Iris pigment epithelial cell (primary cell): ENCODE results near the gene INCENP.

ENCODE experiments used
- DNase-seq: peaks from one replicate; pipeline ENCODE4 v3.0.0-alpha.2; 2011; ENCODE audit warnings: low read depth

The INCENP gene

GRCh38 chr11:62124186-62125113 lies 639 bp downstream of the INCENP start:
- peak; percentile 57 for DNase-seq

- no peak for DNase-seq
Observed at GRCh38 chr11:62125316-62125715, 1.5 kb downstream of the INCENP start.

DNA sequence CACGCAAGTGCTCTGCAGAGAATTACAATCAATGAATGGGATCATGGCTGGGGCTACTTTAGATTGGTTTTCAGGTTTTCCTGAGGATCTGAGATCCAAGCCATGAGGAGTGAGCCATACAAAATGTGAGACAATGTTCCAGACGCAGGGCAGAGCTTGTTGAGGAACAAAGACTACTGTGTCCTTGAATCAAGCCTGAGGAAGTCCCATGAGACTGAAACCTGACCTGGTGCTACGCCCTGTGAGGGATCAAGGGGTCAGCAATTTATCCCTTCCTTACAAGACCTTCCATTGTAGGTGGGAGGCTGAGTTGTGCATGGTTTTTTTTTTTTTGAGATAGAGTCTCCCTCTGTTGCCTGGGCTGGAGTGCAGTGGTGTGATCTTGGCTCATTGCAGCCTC lies 2.1 kb downstream of the INCENP start:
- no peak for DNase-seq

- DNase-seq, result no peak
Observed at GRCh38 chr11:62127426-62127825, 3.6 kb downstream of the INCENP start.

DNA sequence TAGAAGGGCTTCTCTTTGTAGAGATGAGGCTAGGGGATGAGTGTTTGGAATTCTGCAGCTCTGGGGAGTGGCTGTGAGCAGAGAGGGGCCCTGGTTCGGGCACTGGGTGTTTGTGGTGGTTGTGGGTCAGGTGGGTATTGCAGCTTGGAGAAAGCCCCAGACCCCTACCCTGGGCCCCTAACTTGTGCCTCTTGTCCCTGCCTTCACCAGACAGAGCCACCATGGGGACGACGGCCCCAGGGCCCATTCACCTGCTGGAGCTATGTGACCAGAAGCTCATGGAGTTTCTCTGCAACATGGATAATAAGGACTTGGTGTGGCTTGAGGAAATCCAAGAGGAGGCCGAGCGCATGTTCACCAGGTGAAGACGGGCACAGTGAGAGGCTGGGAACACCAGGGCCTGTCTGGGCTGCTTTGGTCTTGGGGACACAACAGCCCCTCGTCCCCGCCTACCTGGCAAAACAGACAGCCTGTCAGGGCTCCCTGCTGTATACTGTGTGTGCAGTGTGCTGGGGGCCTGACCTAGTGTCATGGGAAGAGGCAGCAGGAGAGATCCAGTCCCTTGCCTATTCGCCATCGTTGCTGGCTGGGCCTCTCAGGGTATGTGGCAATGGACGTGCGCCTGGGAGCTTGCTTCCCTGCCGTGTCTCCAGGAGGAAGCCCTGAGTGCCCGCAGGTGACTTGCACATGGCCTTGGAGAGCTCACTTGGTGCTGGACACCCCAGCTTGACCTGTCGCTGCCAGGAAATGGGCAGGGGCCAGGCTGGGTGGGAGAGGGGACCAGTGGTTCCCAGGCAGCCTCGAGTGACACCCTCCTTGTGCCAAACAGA lies 4.3 kb downstream of the INCENP start:
- DNase-seq, result no peak

DNA sequence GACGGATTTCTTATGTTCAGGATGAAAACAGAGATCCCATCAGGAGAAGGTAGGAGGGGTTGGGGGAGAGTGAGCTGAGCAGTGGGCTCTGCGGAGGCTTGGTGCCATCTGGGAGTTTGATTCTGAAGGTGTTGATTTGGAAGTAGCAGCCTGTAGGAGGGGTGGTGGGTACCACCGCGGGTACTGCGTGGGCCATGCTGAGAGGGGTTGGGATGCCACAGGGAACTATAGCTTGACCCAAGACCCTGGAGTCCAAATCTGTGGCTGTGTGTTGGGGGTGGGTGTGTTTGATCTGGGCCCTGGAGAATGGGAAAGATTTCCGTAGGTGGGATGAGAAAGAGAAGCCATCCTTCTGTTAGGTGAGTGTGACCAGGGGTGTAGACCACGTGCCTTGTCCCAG lies 5.0 kb downstream of the INCENP start:
- no peak for DNase-seq

DNA sequence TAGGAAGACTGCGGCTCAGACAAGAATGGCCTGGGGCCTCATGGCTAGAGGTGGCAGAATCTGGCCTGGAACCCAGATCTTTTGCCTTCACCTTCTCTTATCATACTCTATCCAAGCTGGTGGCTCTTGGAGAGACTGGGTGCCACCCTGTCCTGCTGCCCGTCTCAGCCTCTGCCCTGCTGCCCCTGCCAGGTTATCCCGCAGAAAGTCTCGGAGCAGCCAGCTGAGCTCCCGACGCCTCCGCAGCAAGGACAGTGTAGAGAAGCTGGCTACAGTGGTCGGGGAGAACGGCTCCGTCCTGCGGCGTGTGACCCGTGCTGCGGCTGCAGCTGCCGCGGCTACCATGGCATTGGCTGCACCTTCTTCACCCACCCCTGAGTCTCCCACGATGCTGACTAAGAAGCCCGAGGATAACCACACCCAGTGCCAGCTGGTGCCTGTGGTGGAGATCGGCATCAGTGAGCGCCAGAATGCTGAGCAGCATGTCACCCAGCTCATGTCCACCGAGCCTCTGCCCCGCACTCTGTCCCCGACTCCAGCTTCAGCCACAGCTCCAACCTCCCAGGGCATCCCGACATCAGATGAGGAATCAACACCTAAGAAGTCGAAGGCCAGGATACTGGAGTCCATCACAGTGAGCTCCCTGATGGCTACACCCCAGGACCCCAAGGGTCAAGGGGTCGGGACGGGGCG lies 5.9 kb downstream of the INCENP start:
- no peak for DNase-seq

GRCh38 chr11:62130283-62131169 lies 6.7 kb downstream of the INCENP start:
- no peak for DNase-seq

- DNase-seq, result no peak
Observed at GRCh38 chr11:62131170-62131464, 7.3 kb downstream of the INCENP start.

DNA sequence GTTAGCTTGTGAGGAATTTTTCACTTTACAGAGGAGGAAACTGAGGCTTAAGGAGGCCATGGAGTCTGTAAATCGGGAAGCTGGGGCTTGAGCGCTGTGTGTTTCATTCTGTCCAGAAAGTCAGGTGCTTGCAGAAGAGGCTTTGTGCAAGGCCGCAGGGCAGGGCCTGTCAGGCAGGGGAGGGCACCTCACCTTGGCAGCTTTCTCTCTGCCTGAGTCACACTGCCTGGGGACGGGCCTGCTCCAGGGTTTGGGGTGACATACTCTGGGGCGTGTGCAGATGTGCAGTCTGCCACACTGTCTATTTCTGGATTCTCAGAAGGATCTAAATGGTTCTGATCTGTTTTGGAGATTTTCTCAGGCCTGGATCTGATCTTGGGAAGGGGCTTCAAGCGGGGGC lies 8.4 kb downstream of the INCENP start:
- DNase-seq, result no peak

GRCh38 chr11:62132689-62133293 lies 9.0 kb downstream of the INCENP start:
- DNase-seq, result no peak

- no peak for DNase-seq
Observed at GRCh38 chr11:62133328-62134065, 9.7 kb downstream of the INCENP start.

GRCh38 chr11:62137276-62137861 lies 13.6 kb downstream of the INCENP start:
- no peak for DNase-seq

- DNase-seq, result no peak
Observed at GRCh38 chr11:62137881-62138629, 14.2 kb downstream of the INCENP start.

DNA sequence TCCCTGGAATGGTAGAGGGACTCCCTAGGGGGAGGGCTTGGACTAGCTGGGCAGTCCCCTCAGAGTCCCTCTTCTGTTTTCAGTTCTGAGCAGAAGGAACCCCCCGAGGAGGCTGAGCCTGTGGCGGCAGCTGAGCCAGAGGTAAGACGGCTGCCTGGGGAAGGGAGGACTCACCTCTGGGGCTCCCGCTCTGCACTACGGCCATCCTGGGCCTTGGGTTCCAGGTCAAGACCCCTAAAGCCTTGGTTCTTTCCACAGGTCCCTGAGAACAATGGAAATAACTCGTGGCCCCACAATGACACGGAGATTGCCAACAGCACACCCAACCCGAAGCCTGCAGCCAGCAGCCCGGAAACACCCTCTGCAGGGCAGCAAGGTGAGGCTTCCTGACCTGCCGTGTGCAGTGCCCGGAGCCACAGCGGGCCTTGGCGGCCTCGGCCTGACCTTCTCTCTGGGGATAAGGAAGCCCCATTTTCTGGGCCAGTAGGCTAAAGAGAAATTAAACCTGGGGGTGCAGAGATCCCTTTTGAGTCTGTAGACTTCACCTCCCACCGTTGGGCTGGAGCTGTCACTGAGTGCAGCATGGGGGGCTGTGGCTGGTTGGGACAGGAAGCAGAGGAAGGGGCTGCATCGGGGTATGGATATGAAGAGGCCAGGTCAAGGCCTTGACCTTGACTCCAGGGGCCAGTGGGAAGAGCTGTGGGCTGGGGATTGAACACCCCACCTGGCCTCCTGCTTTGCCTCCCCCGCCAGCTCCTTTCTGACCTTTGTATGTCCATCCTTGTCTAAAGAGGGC lies 15.0 kb downstream of the INCENP start:
- DNase-seq, result no peak

GRCh38 chr11:62139526-62140303 lies 15.9 kb downstream of the INCENP start:
- no peak for DNase-seq

GRCh38 chr11:62140304-62141110 lies 16.7 kb downstream of the INCENP start:
- DNase-seq, result no peak
